GM18517 (cell line): ENCODE results near the gene PLCH2.

ENCODE experiments used
- ATAC-seq: cut with Tn5 transposase; IDR thresholded peaks from one replicate; pipeline ENCODE4 v1.9.1; 2021; ENCODE audit warnings: mild to moderate bottlenecking, moderate library complexity; ENCODE audit not compliant: unreplicated experiment

The PLCH2 gene

DNA sequence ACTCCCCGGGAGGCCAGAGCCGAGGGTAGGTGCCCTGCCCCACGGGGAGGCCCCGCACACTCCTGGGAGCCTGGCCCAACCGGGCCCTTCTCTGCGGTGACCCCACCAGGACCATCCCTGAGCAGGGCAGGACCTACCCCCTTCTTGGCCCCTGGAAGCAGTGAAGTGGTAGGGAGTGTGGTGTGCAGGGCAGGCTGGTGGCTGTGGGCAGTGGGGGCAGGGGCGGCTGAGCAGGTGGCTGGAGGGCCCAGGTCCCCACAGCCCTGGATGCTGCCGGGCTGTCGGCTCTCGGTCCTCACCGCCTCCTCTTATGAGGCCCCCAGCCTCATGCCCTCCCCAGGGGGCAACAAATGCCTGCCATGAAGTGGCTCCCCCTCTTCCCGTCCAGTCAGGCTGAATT, 19.5 kb downstream of the PLCH2 start:
- ATAC-seq = no peak

DNA sequence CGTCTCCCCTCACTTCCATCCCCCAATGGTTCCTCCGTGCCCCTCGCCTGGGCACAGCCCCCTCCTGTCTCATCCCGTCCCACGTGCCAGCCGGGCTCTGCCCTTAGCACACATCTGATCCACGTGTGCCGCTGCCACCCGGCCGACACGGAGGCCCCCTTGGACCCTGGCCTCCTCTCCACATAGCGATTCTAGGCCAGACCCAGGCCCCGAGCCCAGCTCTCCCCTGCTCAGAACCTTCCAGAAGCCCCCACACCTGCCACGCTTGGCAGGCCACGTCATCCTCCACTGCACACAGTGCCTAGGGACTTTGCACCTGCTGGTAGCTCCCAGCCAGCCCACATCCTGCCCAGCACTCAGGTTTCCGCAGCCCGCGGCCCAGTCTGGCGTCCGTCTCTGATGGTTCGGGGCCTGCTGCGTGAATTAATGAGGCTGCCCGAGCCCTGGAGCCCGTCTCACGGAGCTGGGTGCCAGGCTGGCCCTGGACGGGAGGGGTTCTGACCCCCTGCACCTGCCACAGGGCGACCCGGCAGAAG, 20.1 kb downstream of the PLCH2 start:
- no peak for ATAC-seq

DNA sequence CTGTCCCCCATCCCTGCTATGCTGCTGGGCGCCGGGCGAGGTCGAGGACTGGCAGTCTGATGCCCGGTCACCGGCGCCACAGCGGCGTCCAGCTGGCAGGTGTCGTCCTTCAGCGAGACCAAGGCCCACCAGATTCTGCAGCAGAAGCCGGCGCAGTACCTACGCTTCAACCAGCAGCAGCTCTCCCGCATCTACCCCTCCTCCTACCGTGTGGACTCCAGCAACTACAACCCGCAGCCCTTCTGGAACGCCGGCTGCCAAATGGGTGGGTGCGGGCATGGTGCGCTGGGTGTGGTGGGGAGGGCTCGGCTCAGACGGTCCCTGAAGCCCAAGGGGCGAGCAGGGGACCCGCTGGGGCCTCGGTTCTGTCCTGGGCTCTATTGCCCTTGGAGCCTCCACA, 20.7 kb downstream of the PLCH2 start:
- ATAC-seq = no peak

- no peak for ATAC-seq
Observed at GRCh38 chr1:2497891-2498290, 21.8 kb downstream of the PLCH2 start.

DNA sequence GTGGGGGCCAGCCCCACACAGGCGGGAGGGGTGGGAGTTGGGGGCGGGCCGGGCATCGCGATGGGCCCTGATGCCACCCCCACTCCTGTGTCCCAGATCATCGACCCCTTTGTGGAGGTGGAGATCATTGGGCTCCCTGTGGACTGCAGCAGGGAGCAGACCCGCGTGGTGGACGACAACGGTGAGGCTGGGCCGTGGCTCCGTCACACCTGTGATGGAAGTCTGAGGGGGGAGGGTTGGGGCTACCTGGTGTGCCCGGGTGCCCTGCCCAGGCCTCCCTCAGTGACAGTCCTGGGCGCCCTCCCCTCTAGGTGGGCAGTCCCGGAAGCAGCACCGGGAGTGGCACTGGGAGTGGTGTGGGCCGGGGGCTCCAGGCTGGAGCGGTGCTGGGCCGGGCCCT, 22.6 kb downstream of the PLCH2 start:
- no peak for ATAC-seq

GRCh38 chr1:2499260-2499659, 23.2 kb downstream of the PLCH2 start:
- ATAC-seq = no peak

GRCh38 chr1:2499986-2500596, 24.0 kb downstream of the PLCH2 start:
- ATAC-seq = no peak

DNA sequence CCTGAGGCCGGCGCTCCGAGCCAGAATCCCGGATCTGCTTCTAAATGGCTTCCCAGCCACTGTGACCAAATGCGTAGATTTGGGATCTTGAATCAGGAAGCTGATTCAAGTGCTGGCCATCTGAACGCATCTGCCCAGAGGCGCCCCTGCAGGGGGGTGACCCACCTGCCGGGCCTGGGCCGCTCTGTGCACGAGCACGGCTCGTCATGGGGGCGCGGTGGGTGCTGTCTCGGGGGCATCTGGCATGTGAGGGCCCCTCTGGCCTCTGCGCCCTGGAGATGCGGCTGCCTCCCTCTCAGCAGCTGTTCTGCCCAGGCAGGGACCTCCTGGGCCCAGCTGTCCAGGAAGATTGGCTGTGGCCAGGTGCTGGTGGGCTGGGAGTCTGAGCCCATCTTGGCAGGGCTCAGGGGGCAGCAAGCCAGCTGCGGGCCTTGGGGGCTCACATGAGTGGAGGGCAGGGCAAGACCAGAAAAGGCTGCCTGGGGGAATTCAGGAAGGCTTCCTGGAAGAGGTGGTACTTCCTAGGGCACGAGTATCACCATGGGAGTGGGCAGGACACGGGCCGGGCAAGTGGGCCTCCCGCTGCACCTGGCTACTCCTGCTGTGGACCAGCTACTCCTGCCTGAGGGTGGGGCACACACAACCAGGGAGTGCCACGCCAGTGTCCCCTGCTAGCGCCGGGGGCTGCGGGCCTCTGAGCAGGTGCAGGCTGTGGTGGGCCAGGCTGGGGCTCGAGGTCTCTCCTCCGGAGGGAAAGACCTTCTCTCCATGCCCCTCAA, 25.1 kb downstream of the PLCH2 start:
- no peak for ATAC-seq

- ATAC-seq = no peak
Observed at GRCh38 chr1:2501820-2502119, 25.7 kb downstream of the PLCH2 start.

DNA sequence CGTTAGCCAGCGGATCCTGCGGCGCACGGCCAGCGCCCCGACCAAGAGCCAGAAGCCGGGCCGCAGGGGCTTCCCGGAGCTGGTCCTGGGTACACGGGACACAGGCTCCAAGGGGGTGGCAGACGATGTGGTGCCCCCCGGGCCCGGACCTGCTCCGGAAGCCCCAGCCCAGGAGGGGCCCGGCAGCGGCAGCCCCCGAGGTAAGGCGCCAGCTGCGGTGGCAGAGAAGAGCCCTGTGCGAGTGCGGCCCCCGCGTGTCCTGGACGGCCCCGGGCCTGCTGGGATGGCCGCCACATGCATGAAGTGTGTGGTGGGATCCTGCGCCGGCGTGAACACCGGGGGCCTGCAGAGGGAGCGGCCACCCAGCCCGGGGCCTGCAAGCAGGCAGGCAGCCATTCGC, 26.1 kb downstream of the PLCH2 start:
- ATAC-seq = no peak

DNA sequence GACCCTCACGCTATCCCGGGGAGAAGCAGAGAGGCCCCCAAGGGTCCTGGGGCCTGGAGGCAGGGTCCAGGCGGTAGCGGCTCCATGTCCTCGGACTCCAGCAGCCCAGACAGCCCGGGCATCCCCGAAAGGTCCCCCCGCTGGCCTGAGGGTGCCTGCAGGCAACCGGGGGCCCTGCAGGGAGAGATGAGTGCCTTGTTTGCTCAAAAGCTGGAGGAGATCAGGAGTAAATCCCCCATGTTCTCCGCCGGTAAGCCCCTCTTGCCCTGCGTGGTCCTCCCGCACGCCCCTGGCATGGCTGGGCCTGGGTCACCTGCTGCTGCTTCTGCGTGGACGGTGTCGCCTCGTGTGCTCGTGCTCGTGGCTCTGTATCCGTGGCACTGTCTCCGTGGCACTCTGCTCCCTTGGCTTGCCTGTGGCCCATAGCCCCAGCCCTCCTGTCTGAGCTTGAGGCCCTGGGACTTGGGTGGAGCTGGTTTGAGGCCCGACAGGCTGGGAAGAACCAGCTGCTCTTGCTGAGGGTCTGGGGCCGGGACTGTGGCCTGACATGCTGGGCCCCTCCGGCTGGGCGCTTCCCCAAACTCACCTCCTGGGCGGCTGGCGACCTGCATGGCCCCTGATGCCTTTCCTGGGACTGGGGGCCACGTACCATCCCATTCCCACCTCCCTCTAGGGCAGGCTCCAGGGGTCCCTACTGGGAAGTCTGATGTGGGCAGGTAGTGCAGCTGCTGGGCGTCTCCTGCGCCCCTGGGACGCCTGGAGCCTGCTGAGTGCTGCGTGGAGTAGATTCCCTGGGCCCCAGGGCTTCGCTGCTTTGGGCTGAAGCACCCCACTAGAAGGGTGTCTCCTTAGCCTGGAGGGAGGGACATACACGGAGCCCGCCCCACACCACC, 26.8 kb downstream of the PLCH2 start:
- ATAC-seq = no peak

GRCh38 chr1:2503554-2504224, 27.6 kb downstream of the PLCH2 start:
- no peak for ATAC-seq

GRCh38 chr1:2504225-2504948, 28.3 kb downstream of the PLCH2 start:
- no peak for ATAC-seq

DNA sequence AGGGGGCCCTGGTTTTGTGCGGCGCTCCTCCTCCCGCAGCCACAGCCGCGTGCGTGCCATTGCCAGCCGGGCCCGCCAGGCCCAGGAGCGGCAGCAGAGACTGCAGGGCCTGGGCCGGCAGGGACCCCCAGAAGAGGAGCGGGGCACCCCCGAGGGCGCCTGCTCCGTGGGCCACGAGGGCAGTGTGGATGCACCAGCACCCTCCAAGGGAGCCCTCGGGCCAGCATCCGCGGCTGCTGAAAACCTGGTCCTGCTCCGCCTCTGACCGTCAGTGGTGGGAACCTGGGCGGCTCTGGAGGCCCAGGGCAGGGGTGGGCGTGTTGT, 28.8 kb downstream of the PLCH2 start:
- no peak for ATAC-seq

- no peak for ATAC-seq
Observed at GRCh38 chr1:2505461-2505994, 29.4 kb downstream of the PLCH2 start.

DNA sequence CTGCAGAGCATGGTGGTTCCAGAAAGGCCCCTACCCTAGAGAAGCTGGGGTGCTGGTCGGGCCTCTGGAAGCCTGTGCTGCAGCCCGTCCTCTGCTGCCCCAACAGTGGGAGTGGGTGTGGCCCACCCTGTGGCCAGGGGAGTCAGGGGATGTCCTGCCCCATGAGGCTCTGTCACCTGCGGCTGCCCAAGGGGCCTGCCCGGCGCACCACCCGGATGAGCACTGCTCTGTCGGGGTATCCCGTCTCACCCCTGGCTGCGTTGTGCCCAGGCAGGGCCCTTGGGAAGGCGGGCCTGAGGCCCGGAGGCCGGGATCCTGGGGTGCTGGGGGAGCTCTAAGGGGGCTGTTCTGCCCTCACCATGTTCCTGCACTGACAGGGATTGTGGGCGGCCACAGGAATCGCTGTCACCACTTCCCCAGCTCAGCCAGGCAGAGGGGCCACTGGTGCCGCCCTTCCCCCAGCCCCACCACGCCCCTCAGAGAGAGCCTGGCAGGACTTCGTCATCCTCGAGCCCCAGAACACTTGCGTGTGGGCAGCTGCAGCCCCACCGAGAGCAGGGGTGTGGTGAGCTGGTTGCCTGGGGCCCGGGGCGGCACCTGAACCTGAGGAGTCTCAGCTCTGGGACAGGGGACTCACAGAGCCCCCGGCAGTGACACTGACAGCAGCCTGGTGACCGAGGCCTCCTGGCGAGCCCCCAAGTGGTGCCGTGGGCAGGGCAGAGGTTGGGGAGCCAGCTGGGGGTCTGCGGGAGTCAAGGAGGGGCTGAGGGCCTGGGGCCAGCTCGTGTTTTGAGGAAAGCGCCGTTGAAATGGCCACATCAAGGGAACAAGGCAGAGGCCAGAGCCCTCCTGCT, 30.1 kb downstream of the PLCH2 start:
- no peak for ATAC-seq

- no peak for ATAC-seq
Observed at GRCh38 chr1:2506901-2507565, 30.9 kb downstream of the PLCH2 start.

- ATAC-seq = no peak
Observed at GRCh38 chr1:2507744-2508155, 31.7 kb downstream of the PLCH2 start.

DNA sequence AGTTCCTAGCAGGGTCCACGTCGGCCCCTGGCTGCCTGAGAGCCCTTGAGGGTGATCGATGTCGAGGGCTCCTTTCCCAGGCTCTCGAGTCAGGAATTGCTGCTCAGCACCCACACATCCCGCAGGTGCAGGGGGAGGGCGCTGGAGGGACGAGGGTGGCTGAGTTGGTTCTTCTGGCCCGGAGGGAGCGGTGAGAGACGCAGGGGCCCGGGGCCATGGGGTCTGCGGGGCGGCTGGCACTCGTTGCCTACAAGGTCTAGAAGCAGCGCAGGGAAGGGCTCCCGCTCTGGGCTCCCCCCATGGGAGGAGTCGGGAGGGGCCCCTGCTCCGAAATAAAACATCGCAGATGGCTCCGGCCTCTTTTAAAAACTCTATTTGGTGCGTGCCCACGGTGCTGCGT, 32.1 kb downstream of the PLCH2 start:
- no peak for ATAC-seq
